Upper lobe of right lung (tissue), 1 donor: ENCODE data around the gene GPS1. TPM values are rescaled to one million over a fixed set of nuclear protein-coding genes. Genes with fewer than 3 reads are reported as not detected.
"Not testable (repeated sequence)": the region's sequence is repeated elsewhere in the genome, so short reads cannot be mapped to it uniquely, and the experiment has no call there.

ENCODE experiments used
- ATAC-seq: fragments of 200-7000 bp; cut with Tn5 transposase; one replicate; pipeline ENCODE4 v1.9.1; 2020; ENCODE audit warnings: mild to moderate bottlenecking, moderate library complexity
- DNase-seq: peaks from one replicate; pipeline ENCODE4 v3.0.0-alpha.2; 2020
- H3K27ac ChIP-seq: fragments of 200-600 bp; one replicate; pipeline ENCODE4 v1.8.0; 2022
- H3K27me3 ChIP-seq: fragments of 200-600 bp; one replicate; pipeline ENCODE4 v1.8.0; 2022; ENCODE audit warnings: mild to moderate bottlenecking
- H3K36me3 ChIP-seq: fragments of 200-600 bp; one replicate; pipeline ENCODE4 v1.8.0; 2022
- H3K4me1 ChIP-seq: fragments of 200-600 bp; one replicate; pipeline ENCODE4 v1.8.0; 2022
- H3K4me3 ChIP-seq: fragments of 200-600 bp; one replicate; pipeline ENCODE4 v1.8.0; 2022; ENCODE audit warnings: mild to moderate bottlenecking
- H3K9me3 ChIP-seq: fragments of 200-600 bp; one replicate; pipeline ENCODE4 v1.8.0; 2022
- CTCF ChIP-seq: fragments of 200-600 bp; IDR thresholded peaks from one replicate; pipeline ENCODE4 v1.8.0; 2022; ENCODE audit warnings: antibody characterized with exemption
- intact Hi-C: fragments of 100-400 bp; cut with DNase I; formaldehyde crosslinking; loops from one replicate; pipeline ENCODE4 v1.11.0; 2022
- total RNA-seq: library from RNA; stranded (reverse); fragmentation: NEBNext Ultra II Directional; extraction: Animal tissue kit (Norgen Biotek cat#: 25700); gene quantifications from one replicate; pipeline ENCODE4 v1.2.1, GENCODE V29; 2021
- donor health status: DM: no; HTN: yes; CAD: no; lungs with severe emphysema.

GPS1 gene
- total RNA-seq, 1 donor from 2014 or later, result 78.0 TPM

- peaks cover 18% of the 10 kb centered on the region for H3K4me1 ChIP-seq
- peak overlapping the region; percentile 95 for H3K27ac ChIP-seq
- H3K27me3 ChIP-seq, result no peaks in the 10 kb centered on the region
- H3K9me3 ChIP-seq, result no peaks in the 10 kb centered on the region
- no peaks in the 10 kb centered on the region for H3K36me3 ChIP-seq
- TF ChIP-seq CTCF, result no peak
- DNase-seq (no peak), ATAC-seq (no peak)
- H3K4me3 ChIP-seq, result peak overlapping the region; percentile 65
- intact Hi-C loops, result loop anchor here (10.0 kb wide), 1 partner anchor 298 kb away; the partner anchor contains the start of gene SECTM1
These were observed 15.0 kb upstream of the GPS1 start for GRCh38 chr17:82036634-82037091.

GRCh38 chr17:82037092-82037888, 14.4 kb upstream of the GPS1 start, which contains the start of gene DCXR:
DCXR (minus strand) TSS chr17:82037697; CDS start chr17:82037682, 15 bp downstream.
- ATAC-seq (peak; percentile 97), DNase-seq (peak; percentile 99)
- peak; percentile 77 for TF ChIP-seq CTCF
- Histone ChIP-seq H3K9me3 (no peaks in the 10 kb centered on the region), H3K36me3 (no peaks in the 10 kb centered on the region), H3K27ac (peak within 1 kb of the TSS; percentile 95), H3K4me3 (peak within 1 kb of the TSS; percentile 65), H3K4me1 (peaks cover 14% of the 10 kb centered on the region), H3K27me3 (no peaks in the 10 kb centered on the region)
- intact Hi-C loops, result loop anchor here (10.0 kb wide), 1 partner anchor 298 kb away; the partner anchor contains the start of gene SECTM1

GRCh38 chr17:82037889-82038195, 13.9 kb upstream of the GPS1 start:
- H3K27ac ChIP-seq, result peak overlapping the region; percentile 95
- DNase-seq, result no peak

GRCh38 chr17:82038796-82039409, 12.8 kb upstream of the GPS1 start:
- H3K27ac ChIP-seq, result not testable (repeated sequence)

More at GRCh38 chr17:82037889-82038195, 13.9 kb upstream of the GPS1 start:
- no peaks in the 10 kb centered on the region for H3K36me3 ChIP-seq
- intact Hi-C loops, result loop anchor here (10.0 kb wide), 1 partner anchor 297 kb away; the partner anchor contains the start of gene SECTM1
- H3K27me3 ChIP-seq, result no peaks in the 10 kb centered on the region
- peaks cover 13% of the 10 kb centered on the region for H3K4me1 ChIP-seq
- TF ChIP-seq CTCF, result no peak
- no peak for ATAC-seq
- H3K4me3 ChIP-seq, result peak overlapping the region; percentile 65
- no peaks in the 10 kb centered on the region for H3K9me3 ChIP-seq

GRCh38 chr17:82039695-82040299, 11.9 kb upstream of the GPS1 start:
- Histone ChIP-seq H3K9me3 (no peaks in the 10 kb centered on the region), H3K4me1 (peaks cover 13% of the 10 kb centered on the region), H3K36me3 (no peaks in the 10 kb centered on the region), H3K27me3 (no peaks in the 10 kb centered on the region), H3K27ac (no peak overlapping the region), H3K4me3 (no peak overlapping the region)
- no peak for TF ChIP-seq CTCF
- DNase-seq, result no peak
- ATAC-seq, result no peak
- intact Hi-C loops, result loop anchor here (10.0 kb wide), 1 partner anchor 295 kb away; the partner anchor contains the start of gene SECTM1

More at GRCh38 chr17:82038796-82039409, 12.8 kb upstream of the GPS1 start:
- not testable (repeated sequence) for DNase-seq, H3K9me3 ChIP-seq, H3K27me3 ChIP-seq, H3K36me3 ChIP-seq, H3K4me3 ChIP-seq, ATAC-seq
- peaks cover 13% of the 10 kb centered on the region for H3K4me1 ChIP-seq
- intact Hi-C loops, result loop anchor here (10.0 kb wide), 1 partner anchor 296 kb away; the partner anchor contains the start of gene SECTM1
